Natural killer cell treated with Interleukin-12 subunit alpha and Interleukin-12 subunit beta and Interleukin-15 and Interleukin-18, amount 100 ng/mL, for 72 hours (primary cell): ENCODE results near the gene ABHD15. TPM values are rescaled to one million over a fixed set of nuclear protein-coding genes. Genes with fewer than 3 reads are reported as not detected.

Source experiments
- ATAC-seq, 2 donors: fragments of 150-1000 bp; cut with Tn5 transposase in 1 of 2; sonication (Bioruptor Pico), chemical (Tn5 transposase) in 1 of 2; 2 replicates each; pipeline ENCODE4 v1.10.0; 2021
- DNase-seq: peaks from one replicate; pipeline ENCODE4 v3.0.0; 2022; ENCODE audit warnings: low spot score
- H3K27ac Mint-ChIP-seq, 2 donors: 1 replicate in 1 of 2; 2 replicates in 1 of 2; pipeline ENCODE4 v1.8.0; 2022; ENCODE audit warnings: mixed read lengths in 2 of 2, mild to moderate bottlenecking in 1 of 2, moderate library complexity in 1 of 2
- H3K27me3 Mint-ChIP-seq, 2 donors: 1 replicate in 1 of 2; 2 replicates in 1 of 2; pipeline ENCODE4 v1.8.0; 2022; ENCODE audit warnings: mixed read lengths in 2 of 2
- H3K36me3 Mint-ChIP-seq: one replicate; pipeline ENCODE4 v1.8.0; 2022; ENCODE audit warnings: mixed read lengths
- H3K4me1 Mint-ChIP-seq, 2 donors: 1 replicate in 1 of 2; 2 replicates in 1 of 2; pipeline ENCODE4 v1.8.0; 2022; ENCODE audit warnings: low read depth in 2 of 2, mixed read lengths in 2 of 2, mild to moderate bottlenecking in 1 of 2
- H3K4me3 Mint-ChIP-seq: one replicate; pipeline ENCODE4 v1.8.0; 2022; ENCODE audit warnings: mixed read lengths
- H3K9me3 Mint-ChIP-seq: 2 replicates; pipeline ENCODE4 v1.8.0; 2022; ENCODE audit warnings: mixed read lengths
- total RNA-seq, 2 donors: library from RNA; stranded (reverse); gene quantifications; one replicate each; pipeline ENCODE4 v1.2.3, GENCODE V29; 2022

The ABHD15 gene
- total RNA-seq, 2 donors from 2014 or later = 12.6 to 20.3 TPM

DNA sequence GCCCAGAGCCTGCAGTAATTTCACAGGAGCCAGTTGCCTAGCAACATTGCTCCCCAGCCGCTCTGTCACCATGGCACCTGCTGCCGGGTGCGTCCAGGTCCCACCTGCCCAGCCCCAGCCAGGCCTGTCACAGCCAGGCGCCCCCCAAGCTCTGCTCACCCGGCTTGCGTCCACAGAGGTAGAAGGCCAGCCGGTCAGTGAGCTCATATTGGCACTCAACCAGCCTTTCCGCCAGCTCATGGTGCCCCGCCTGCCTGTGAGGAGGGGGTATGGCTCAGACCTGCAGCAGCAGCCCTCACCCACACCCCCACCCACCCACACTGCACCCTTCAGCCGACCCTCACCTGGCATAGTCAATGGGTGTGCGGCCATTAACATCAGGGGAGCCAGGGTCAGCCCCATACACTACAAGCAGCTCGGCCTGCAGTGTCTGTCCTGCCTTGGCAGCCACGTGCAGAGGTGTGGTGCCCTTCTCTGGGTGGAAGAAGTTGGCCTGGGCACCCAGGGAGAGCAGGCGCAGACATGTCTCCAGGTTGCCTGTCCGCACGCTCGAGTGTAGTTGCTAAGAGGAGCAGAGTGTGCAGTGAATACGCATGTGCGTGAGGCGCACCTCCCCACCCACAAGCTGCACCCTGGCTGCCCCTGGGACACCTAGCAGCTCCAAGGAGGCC is 14.9 kb upstream of the ABHD15 start:
- no peak for ATAC-seq
- Mint-ChIP-seq H3K9me3 (no peaks in the 10 kb centered on the region), H3K4me3 (no peak overlapping the region), H3K4me1 (peaks cover 24 to 28% of the 10 kb centered on the region in 2 donors), H3K36me3 (no peaks in the 10 kb centered on the region), H3K27ac (no peak overlapping the region), H3K27me3 (no peaks in the 10 kb centered on the region)
- no peak for DNase-seq

GRCh38 chr17:29579866-29580771 is 13.3 kb upstream of the ABHD15 start:
- H3K4me3 Mint-ChIP-seq = no peak overlapping the region
- peaks cover 13 to 21% of the 10 kb centered on the region in 2 donors for H3K4me1 Mint-ChIP-seq
- H3K36me3 Mint-ChIP-seq = no peaks in the 10 kb centered on the region
- peak overlapping the region; percentile 23 to 78 for H3K27ac Mint-ChIP-seq
- H3K27me3 Mint-ChIP-seq = no peaks in the 10 kb centered on the region
- H3K9me3 Mint-ChIP-seq = no peaks in the 10 kb centered on the region
- ATAC-seq (peak; percentile 91 to 93), DNase-seq (peak; percentile 87)

- H3K9me3 Mint-ChIP-seq = no peaks in the 10 kb centered on the region
- H3K36me3 Mint-ChIP-seq = no peaks in the 10 kb centered on the region
- DNase-seq (no peak), ATAC-seq (no peak)
- H3K4me1 Mint-ChIP-seq = peaks cover 8 to 12% of the 10 kb centered on the region in 2 donors
- no peak overlapping the region for H3K27ac Mint-ChIP-seq
- no peak overlapping the region for H3K4me3 Mint-ChIP-seq
- H3K27me3 Mint-ChIP-seq = no peaks in the 10 kb centered on the region
Observed at GRCh38 chr17:29578626-29579485, 12.0 kb upstream of the ABHD15 start.

- Mint-ChIP-seq H3K4me1 (peaks cover 8 to 10% of the 10 kb centered on the region in 2 donors), H3K9me3 (no peaks in the 10 kb centered on the region), H3K27ac (no peak overlapping the region), H3K36me3 (no peaks in the 10 kb centered on the region), H3K4me3 (no peak overlapping the region), H3K27me3 (no peaks in the 10 kb centered on the region)
- ATAC-seq (no peak), DNase-seq (no peak)
Observed at GRCh38 chr17:29577385-29578211, 10.8 kb upstream of the ABHD15 start.

- no peaks in the 10 kb centered on the region for H3K27me3 Mint-ChIP-seq
- no peak for ATAC-seq
- no peaks in the 10 kb centered on the region for H3K36me3 Mint-ChIP-seq
- no peak overlapping the region for H3K27ac Mint-ChIP-seq
- peaks cover 8 to 10% of the 10 kb centered on the region in 2 donors for H3K4me1 Mint-ChIP-seq
- no peaks in the 10 kb centered on the region for H3K9me3 Mint-ChIP-seq
- no peak overlapping the region for H3K4me3 Mint-ChIP-seq
- no peak for DNase-seq
Observed at GRCh38 chr17:29577001-29577370, 10.1 kb upstream of the ABHD15 start.

DNA sequence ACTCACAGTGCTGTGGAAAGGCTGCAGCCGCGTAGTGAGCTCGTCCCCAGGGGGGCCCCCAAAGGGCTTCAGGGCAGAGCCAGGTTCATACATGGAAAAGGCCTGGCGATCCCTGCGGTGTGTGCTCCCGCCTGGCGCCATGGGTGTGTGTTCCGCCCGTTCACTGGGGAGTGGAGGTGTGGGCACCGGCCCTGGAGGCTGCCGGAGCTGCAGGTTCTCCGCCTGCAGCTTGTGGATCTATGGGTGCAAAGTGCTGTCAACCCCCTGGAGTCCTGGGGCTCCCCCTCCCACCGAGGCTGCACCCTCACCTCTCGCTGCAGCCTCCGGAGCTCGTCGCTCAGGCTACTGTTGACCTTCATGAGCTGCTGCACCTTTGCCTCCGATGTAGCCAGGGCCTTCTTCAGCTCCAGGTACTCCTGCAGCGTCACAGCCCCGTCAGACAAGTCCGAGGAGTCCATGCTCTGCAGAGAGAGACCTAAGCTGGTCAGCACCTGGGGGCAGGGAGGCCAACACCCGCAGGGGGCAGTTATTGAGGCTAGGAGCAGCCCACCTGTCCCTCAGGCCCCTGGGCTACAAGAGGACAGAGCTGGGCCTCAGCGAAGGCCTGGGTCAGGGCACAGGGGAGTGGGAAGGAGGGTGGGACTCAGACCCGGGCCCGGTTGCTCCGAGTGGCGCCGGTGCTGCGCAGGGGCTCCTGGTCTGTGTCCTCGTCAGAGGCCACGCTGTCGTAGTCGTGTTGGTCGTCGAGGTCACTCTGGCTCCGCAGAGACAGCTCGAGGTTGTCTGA is 9.6 kb upstream of the ABHD15 start:
- H3K36me3 Mint-ChIP-seq = no peaks in the 10 kb centered on the region

DNA sequence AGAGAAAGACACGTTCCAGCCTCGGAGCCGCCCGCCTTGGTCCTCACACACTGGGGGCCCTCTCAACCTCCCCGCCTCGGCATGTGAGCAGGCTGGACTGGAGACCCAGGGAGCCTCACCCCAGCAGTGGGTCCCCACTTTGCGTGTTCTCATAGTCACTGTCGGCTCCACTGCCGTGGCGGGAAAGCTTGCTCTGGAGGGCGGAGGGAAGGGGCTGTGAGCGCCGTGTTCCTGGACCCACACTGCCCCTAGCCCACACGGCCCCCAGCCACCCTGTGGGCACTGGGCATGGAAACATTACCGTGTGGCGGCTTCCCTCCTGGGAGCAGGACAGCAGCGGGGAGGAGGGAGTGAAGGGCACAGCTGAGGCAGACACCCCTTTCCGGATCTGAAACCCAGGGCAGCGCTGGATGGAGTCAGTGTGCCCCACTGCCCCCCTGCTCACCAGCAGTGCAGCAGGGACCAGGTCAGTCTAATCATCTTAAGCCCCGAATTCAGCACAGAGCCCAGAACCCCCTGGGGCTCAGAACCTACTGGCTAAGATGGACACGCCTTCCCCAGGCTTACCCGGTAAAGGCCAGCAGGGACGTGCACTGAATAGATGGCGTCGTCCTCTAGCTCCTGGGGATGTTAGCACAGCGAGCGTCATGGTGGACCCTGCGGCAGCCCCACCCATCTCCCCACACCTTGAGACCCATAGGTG is 8.8 kb upstream of the ABHD15 start:
- no peak overlapping the region for H3K4me3 Mint-ChIP-seq
- H3K9me3 Mint-ChIP-seq = no peaks in the 10 kb centered on the region
- ATAC-seq (no peak), DNase-seq (no peak)
- H3K4me1 Mint-ChIP-seq = peaks cover 12 to 16% of the 10 kb centered on the region in 2 donors
- H3K27ac Mint-ChIP-seq = no peak overlapping the region
- no peaks in the 10 kb centered on the region for H3K36me3 Mint-ChIP-seq
- H3K27me3 Mint-ChIP-seq = no peaks in the 10 kb centered on the region

More for the DNA sequence above, 9.6 kb upstream of the ABHD15 start:
- peaks cover 8 to 10% of the 10 kb centered on the region in 2 donors for H3K4me1 Mint-ChIP-seq
- no peak overlapping the region for H3K4me3 Mint-ChIP-seq
- H3K9me3 Mint-ChIP-seq = no peaks in the 10 kb centered on the region
- no peak for ATAC-seq
- H3K27me3 Mint-ChIP-seq = no peaks in the 10 kb centered on the region
- no peak for DNase-seq
- H3K27ac Mint-ChIP-seq = no peak overlapping the region

GRCh38 chr17:29574732-29575510 is 8.1 kb upstream of the ABHD15 start:
- DNase-seq (no peak), ATAC-seq (no peak)
- Mint-ChIP-seq H3K27me3 (no peaks in the 10 kb centered on the region), H3K27ac (no peak overlapping the region), H3K4me1 (peaks cover 8 to 10% of the 10 kb centered on the region in 2 donors), H3K36me3 (no peaks in the 10 kb centered on the region), H3K4me3 (no peak overlapping the region), H3K9me3 (no peaks in the 10 kb centered on the region)

- Mint-ChIP-seq H3K9me3 (no peaks in the 10 kb centered on the region), H3K36me3 (no peaks in the 10 kb centered on the region), H3K27me3 (no peaks in the 10 kb centered on the region), H3K4me3 (no peak overlapping the region), H3K27ac (no peak overlapping the region), H3K4me1 (peaks cover 7 to 11% of the 10 kb centered on the region in 2 donors)
- DNase-seq (peak; percentile 49), ATAC-seq (no peak)
Observed at GRCh38 chr17:29573871-29574731, 7.3 kb upstream of the ABHD15 start.

GRCh38 chr17:29573558-29573869 is 6.7 kb upstream of the ABHD15 start:
- H3K27ac Mint-ChIP-seq = no peak overlapping the region
- ATAC-seq (no peak), DNase-seq (peak; percentile 48)
- H3K4me3 Mint-ChIP-seq = no peak overlapping the region
- H3K27me3 Mint-ChIP-seq = no peaks in the 10 kb centered on the region
- peaks cover 7 to 12% of the 10 kb centered on the region in 2 donors for H3K4me1 Mint-ChIP-seq
- no peaks in the 10 kb centered on the region for H3K36me3 Mint-ChIP-seq
- H3K9me3 Mint-ChIP-seq = no peaks in the 10 kb centered on the region
